Measurements from ENCODE around the gene EFCAB11. TPM values are rescaled to one million over a fixed set of nuclear protein-coding genes. Genes with fewer than 3 reads are reported as not detected.

The EFCAB11 gene
- total RNA-seq, 1 donor from 2014 or later = 9.9 TPM

- no peak for TF ChIP-seq CTCF (IDR thresholded peaks at IDR 0.05; ENCODE audit: unreplicated experiment)
- Mint-ChIP-seq H3K27ac (no peak overlapping the region), H3K27me3 (ENCODE audit: low read depth) (no peaks in the 10 kb centered on the region), H3K4me3 (no peak overlapping the region), H3K36me3 (no peaks in the 10 kb centered on the region), H3K4me1 (peaks cover 5% of the 10 kb centered on the region), H3K9me3 (peaks cover 8% of the 10 kb centered on the region)
- DNase-seq (ENCODE audit: low spot score in 2 of 2, unreplicated experiment in 2 of 2) = no peak
These were observed 109.2 kb downstream of the EFCAB11 start for GRCh38 chr14:89845346-89845745.

GRCh38 chr14:89844508-89844907 lies 110.0 kb downstream of the EFCAB11 start:
- H3K9me3 Mint-ChIP-seq = peaks cover 9% of the 10 kb centered on the region
- no peak overlapping the region for H3K27ac Mint-ChIP-seq
- H3K4me1 Mint-ChIP-seq = no peaks in the 10 kb centered on the region
- no peaks in the 10 kb centered on the region for H3K27me3 Mint-ChIP-seq (ENCODE audit: low read depth)
- peaks cover under 1% of the 10 kb centered on the region for H3K36me3 Mint-ChIP-seq
- no peak for DNase-seq (ENCODE audit: low spot score in 2 of 2, unreplicated experiment in 2 of 2)
- H3K4me3 Mint-ChIP-seq = no peak overlapping the region
- TF ChIP-seq CTCF (IDR thresholded peaks at IDR 0.05; ENCODE audit: unreplicated experiment) = no peak

GRCh38 chr14:89842837-89843236 lies 111.7 kb downstream of the EFCAB11 start:
- Mint-ChIP-seq H3K27me3 (ENCODE audit: low read depth) (no peaks in the 10 kb centered on the region), H3K4me3 (no peak overlapping the region)

GRCh38 chr14:89841851-89842250 lies 112.7 kb downstream of the EFCAB11 start:
- H3K36me3 Mint-ChIP-seq = peaks cover 19% of the 10 kb centered on the region
- no peak for DNase-seq (ENCODE audit: low spot score in 2 of 2, unreplicated experiment in 2 of 2)
- no peaks in the 10 kb centered on the region for H3K27me3 Mint-ChIP-seq (ENCODE audit: low read depth)
- H3K4me1 Mint-ChIP-seq = no peaks in the 10 kb centered on the region
- H3K27ac Mint-ChIP-seq = no peak overlapping the region
- TF ChIP-seq CTCF (IDR thresholded peaks at IDR 0.05; ENCODE audit: unreplicated experiment) = no peak
- H3K9me3 Mint-ChIP-seq = peaks cover 28% of the 10 kb centered on the region
- H3K4me3 Mint-ChIP-seq = no peak overlapping the region

More at GRCh38 chr14:89842837-89843236, 111.7 kb downstream of the EFCAB11 start:
- TF ChIP-seq CTCF (IDR thresholded peaks at IDR 0.05; ENCODE audit: unreplicated experiment) = no peak
- Mint-ChIP-seq H3K9me3 (peaks cover 25% of the 10 kb centered on the region), H3K4me1 (no peaks in the 10 kb centered on the region), H3K36me3 (peaks cover 15% of the 10 kb centered on the region), H3K27ac (no peak overlapping the region)
- DNase-seq (ENCODE audit: low spot score in 2 of 2, unreplicated experiment in 2 of 2) = no peak

- DNase-seq (ENCODE audit: low spot score in 2 of 2, unreplicated experiment in 2 of 2) = no peak
- Mint-ChIP-seq H3K4me1 (peaks cover 23% of the 10 kb centered on the region), H3K36me3 (peaks cover 19% of the 10 kb centered on the region), H3K27me3 (ENCODE audit: low read depth) (no peaks in the 10 kb centered on the region), H3K27ac (no peak overlapping the region), H3K9me3 (peaks cover 24% of the 10 kb centered on the region), H3K4me3 (no peak overlapping the region)
- no peak for TF ChIP-seq CTCF (IDR thresholded peaks at IDR 0.05; ENCODE audit: unreplicated experiment)
These were observed 117.6 kb downstream of the EFCAB11 start for GRCh38 chr14:89836830-89837469.
